ENCODE measurements around the gene APOL1. TPM values are rescaled to one million over a fixed set of nuclear protein-coding genes. Genes with fewer than 3 reads are reported as not detected.

The APOL1 gene, protein sequence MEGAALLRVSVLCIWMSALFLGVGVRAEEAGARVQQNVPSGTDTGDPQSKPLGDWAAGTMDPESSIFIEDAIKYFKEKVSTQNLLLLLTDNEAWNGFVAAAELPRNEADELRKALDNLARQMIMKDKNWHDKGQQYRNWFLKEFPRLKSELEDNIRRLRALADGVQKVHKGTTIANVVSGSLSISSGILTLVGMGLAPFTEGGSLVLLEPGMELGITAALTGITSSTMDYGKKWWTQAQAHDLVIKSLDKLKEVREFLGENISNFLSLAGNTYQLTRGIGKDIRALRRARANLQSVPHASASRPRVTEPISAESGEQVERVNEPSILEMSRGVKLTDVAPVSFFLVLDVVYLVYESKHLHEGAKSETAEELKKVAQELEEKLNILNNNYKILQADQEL
- total RNA-seq: 12.7 and 38.8 TPM in 2 replicates

DNA sequence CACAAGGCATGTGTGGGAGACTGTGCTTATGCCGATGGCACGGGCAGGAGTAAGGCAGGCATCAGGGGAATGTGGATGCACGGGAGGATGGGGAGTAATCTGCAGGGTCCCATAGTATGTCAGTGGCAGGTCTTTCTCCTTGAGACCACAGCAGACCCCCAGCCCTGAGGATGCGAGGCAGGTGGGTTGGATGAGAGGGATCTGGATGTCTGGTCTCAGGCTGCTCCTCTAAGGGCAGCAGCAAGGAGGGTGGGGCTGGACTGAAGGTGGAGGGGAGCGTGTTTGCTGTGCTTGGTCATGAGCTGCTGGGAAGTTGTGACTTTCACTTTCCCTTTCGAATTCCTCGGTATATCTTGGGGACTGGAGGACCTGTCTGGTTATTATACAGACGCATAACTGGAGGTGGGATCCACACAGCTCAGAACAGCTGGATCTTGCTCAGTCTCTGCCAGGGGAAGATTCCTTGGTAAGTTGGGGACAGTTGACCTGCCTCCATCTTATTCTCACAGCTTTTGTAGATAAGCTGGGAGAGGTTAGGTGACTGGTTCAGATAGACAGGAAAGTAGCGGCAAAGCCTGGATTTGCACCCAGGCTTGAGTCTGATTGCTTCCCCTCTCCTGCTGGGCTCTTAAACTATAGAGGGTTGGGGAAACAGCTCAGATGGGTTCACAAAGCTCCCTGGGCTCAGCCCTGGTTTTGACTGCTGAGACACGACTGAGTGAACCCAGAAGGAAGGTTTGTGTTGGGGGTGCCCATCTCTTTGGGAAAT, at the start of gene APOL1:
APOL1 (plus strand) TSS at position 380 of the 769 bp plus-strand sequence. CDS start 1,823 bp downstream, outside the sequence.

DNA sequence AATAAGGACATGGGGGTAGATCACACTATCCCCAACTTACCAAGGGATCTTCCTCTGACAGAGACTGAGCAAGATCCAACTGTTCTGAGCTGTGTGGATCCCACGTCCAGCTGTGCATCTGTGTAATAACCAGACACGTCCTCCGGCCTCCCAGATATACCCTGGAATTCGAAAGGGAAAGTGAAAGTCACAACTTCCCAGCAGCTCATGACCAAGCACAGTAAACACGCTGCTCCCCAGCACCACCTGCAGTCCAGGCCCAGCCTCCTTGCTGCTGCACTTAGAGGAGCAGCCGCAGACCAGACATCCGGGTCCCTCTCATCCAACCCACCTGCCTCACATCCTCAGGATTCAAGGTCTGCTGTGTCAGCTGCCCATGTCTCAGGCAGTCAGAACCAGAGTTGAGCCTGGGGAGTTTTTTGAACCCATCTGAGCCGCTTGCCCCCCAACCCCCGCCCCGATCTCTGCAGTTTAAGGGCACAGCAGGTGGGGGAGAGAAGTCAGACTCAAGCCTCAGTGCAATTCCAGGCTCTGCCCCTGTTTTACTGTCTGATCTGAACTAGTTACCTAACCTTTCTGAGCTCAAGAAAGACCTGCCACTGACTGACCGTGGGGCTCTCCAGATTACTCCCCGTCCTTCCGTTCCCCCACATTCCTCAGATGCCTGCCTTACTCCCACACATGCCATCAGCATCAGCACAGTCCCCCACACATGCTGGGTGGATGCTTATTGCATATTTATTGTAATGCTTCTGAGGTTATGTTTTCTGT, 13.3 kb upstream of the APOL1 start, which contains the start of gene APOL2:
APOL2 (minus strand) TSS at position 127 of the 771 bp plus-strand sequence. CDS start 6,365 bp downstream, outside the sequence.

Other genes with a start within 250 kb of the APOL1 start
- 128 and 132 TPM in 2 replicates for gene RBFOX2, start 224.3 kb upstream of the APOL1 start, total RNA-seq
- gene APOL3, start 92.4 kb upstream of the APOL1 start, total RNA-seq: 31.8 and 54.5 TPM in 2 replicates
- 1.8 and 4.8 TPM in 2 replicates for gene APOL4, start 51.3 kb upstream of the APOL1 start, total RNA-seq
- gene APOL2, start 13.6 kb upstream of the APOL1 start, total RNA-seq: 45.3 and 46.3 TPM in 2 replicates
- 1,585 and 2,333 TPM in 2 replicates for gene MYH9, start 134.8 kb downstream of the APOL1 start, total RNA-seq
- gene TXN2, start 228.5 kb downstream of the APOL1 start, total RNA-seq: 23.8 and 27.0 TPM in 2 replicates

Data from endothelial cell of coronary artery (primary cell).